Neural cell (in vitro differentiated cells): ENCODE data around the gene FZD10.

Experiments
- CTCF ChIP-seq: fragments of 450-650 bp; IDR thresholded peaks from 2 replicates; pipeline ENCODE4 v1.5.1; 2014; ENCODE audit warnings: antibody characterized with exemption, mild to moderate bottlenecking, moderate library complexity; ENCODE audit not compliant: poor library complexity, severe bottlenecking
- POLR2AphosphoS5 ChIP-seq: IDR thresholded peaks from 2 replicates; pipeline ENCODE4 v1.6.1; 2012
- TAF1 ChIP-seq: IDR thresholded peaks from 2 replicates; pipeline ENCODE4 v1.6.1; 2012; ENCODE audit warnings: low read depth

DNA sequence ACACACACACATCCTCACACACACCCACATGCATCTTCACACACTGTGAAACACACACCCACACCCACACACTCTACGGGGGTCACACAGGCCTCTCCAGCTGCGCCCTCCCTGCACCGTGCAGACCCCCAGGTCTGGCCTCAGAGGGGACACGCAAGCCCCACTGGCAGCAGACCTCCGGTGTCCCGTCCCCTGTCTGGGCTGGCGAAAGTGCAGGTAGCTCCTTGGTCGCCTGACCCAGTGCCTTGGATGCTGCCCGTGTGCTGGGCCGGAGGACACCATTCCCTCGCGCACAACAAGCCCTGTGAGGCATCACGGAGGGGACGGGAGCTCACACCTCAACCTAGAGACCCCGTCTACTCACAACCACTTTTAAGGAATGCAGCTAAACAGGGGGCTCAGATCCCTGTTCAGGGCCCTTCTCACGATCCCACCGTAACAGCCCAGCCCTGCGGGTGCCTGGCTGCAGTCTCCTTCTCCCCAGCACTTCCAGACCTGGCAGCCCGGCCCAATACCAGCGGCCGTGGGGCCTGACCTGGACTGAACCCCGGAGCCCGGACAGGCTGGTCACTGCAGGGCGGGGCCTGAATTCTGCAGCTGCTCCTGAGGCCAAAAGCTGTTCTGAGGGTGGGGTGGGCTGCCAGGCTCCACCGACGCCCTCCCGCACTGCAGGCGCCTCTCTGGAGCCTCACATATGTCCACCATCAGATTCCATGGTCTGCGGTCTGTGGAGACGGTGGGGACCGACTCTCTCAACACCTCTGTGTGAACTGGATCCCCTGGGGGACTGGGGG, 42.1 kb upstream of the FZD10 start:
- TF ChIP-seq POLR2AphosphoS5 (no peak), TAF1 (no peak), CTCF (no peak)
